OCI-M2 (cell line): ENCODE data around the gene TEX11.

ENCODE experiments used
- DNase-seq: peaks from one replicate; lab custom pipeline; 2025; ENCODE audit not compliant: unreplicated experiment; lab: John Stamatoyannopoulos, UW

Gene TEX11

GRCh38 chrX:70504772-70505450 lies 403.6 kb downstream of the TEX11 start:
- no peak for DNase-seq

GRCh38 chrX:70500826-70501225 lies 407.7 kb downstream of the TEX11 start:
- DNase-seq: no peak

- no peak for DNase-seq
These were observed 410.4 kb downstream of the TEX11 start for GRCh38 chrX:70498129-70498528.

GRCh38 chrX:70497026-70497425 lies 411.5 kb downstream of the TEX11 start:
- DNase-seq: no peak

GRCh38 chrX:70496491-70496890 lies 412.0 kb downstream of the TEX11 start:
- DNase-seq: no peak

- no peak for DNase-seq
These were observed 414.1 kb downstream of the TEX11 start for GRCh38 chrX:70494441-70494840.

GRCh38 chrX:70488856-70489255 lies 419.7 kb downstream of the TEX11 start:
- no peak for DNase-seq

- no peak for DNase-seq
These were observed 423.0 kb downstream of the TEX11 start for GRCh38 chrX:70485466-70485865.

- DNase-seq: no peak
These were observed 426.2 kb downstream of the TEX11 start for GRCh38 chrX:70482300-70482699.

GRCh38 chrX:70481471-70482270 lies 426.8 kb downstream of the TEX11 start:
- DNase-seq: no peak

GRCh38 chrX:70480660-70481018 lies 427.9 kb downstream of the TEX11 start:
- DNase-seq: no peak

GRCh38 chrX:70479922-70480659 lies 428.4 kb downstream of the TEX11 start:
- no peak for DNase-seq

GRCh38 chrX:70479247-70479921 lies 429.1 kb downstream of the TEX11 start:
- DNase-seq: no peak
